NT2/D1 (cell line): ENCODE data around the gene APBA1.

Source experiments
- YY1 ChIP-seq: IDR thresholded peaks from 2 replicates; pipeline ENCODE4 v1.6.1; 2011; ENCODE audit not compliant: insufficient read length, insufficient read depth
- ZNF274 ChIP-seq: IDR thresholded peaks from 2 replicates; pipeline ENCODE4 v1.6.1; 2011; ENCODE audit warnings: mild to moderate bottlenecking, low read depth, low read length

DNA sequence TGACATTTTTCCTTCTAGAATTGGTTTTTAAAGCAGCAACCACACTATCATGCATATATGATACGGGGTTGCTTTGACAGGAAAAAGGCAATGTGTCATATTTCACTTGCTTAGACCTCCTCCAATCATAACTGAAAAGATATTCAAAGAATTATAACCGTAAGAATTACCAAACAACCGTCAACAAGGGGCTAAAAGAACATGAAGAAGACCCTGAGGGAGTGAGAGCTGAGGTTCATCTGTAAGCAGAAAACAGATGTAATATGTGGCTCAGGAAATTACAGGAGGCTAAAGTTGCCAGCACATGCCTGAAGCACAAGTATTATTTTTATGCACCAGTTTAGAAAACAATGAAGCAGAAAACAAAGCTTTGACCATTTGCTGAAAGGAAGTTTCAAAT lies 78.9 kb downstream of the APBA1 start:
- no peak for TF ChIP-seq ZNF274
- no peak for TF ChIP-seq YY1
